Dermis blood vessel endothelial cell (primary cell): Measurements from ENCODE around the gene PLK2. TPM values are rescaled to one million over a fixed set of nuclear protein-coding genes. Genes with fewer than 3 reads are reported as not detected.

Experiments used
- DNase-seq: peaks from one replicate; pipeline ENCODE4 v3.0.0; 2010
- total RNA-seq: library from RNA; depleted of rRNA; stranded (reverse); fragments of >200 nt; gene quantifications from 2 replicates; pipeline ENCODE4 v1.2.3, GENCODE V29; 2014

The PLK2 gene
- 435 and 601 TPM in 2 replicates for total RNA-seq

GRCh38 chr5:58460002-58460731, at the start of gene PLK2:
TSS of gene PLK2 (minus strand) at chr5:58460086. CDS start at chr5:58459959, 127 bp downstream.
- peak; percentile 97 for DNase-seq

- DNase-seq = no peak
These were observed 47.8 kb upstream of the PLK2 start for GRCh38 chr5:58507715-58508114.

DNA sequence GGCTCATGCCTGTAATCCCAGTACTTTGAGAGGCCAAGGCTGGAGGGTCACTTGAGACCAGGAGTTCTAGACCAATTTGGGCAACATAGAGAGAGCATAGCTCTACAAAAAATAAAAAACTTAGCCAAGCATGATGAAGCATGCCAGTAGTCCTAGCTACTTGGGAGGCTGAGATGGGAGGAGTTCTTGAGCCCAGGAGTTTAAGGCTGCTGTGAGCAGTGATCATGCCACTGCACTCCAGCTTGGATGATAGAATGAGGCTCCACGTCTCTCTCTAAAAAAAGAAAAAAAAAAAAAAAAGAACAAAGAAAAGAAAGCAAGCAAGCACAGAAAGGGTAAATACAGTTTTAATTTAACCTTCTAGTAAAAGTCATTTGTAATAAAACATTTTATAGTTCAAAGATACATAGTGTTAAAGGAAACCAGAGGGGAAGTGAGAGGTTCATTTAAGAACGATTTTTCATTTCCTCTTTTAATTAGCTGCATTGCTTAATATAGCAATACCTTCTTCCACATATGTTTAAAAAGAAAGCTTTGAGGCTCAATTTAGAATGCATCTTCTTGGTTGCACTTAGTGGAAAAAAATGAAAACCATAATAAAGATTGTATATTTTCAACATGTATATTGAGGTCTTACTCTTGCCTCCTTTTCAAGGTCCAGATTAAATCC, 46.2 kb upstream of the PLK2 start:
- DNase-seq = no peak

GRCh38 chr5:58505502-58505901, 45.6 kb upstream of the PLK2 start:
- no peak for DNase-seq

GRCh38 chr5:58504766-58505165, 44.9 kb upstream of the PLK2 start:
- DNase-seq = no peak

- no peak for DNase-seq
These were observed 43.6 kb upstream of the PLK2 start for GRCh38 chr5:58503390-58504046.

GRCh38 chr5:58501778-58502417, 42.0 kb upstream of the PLK2 start:
- no peak for DNase-seq

GRCh38 chr5:58499941-58500340, 40.1 kb upstream of the PLK2 start:
- no peak for DNase-seq

- DNase-seq = no peak
These were observed 39.3 kb upstream of the PLK2 start for GRCh38 chr5:58499231-58499630.

DNA sequence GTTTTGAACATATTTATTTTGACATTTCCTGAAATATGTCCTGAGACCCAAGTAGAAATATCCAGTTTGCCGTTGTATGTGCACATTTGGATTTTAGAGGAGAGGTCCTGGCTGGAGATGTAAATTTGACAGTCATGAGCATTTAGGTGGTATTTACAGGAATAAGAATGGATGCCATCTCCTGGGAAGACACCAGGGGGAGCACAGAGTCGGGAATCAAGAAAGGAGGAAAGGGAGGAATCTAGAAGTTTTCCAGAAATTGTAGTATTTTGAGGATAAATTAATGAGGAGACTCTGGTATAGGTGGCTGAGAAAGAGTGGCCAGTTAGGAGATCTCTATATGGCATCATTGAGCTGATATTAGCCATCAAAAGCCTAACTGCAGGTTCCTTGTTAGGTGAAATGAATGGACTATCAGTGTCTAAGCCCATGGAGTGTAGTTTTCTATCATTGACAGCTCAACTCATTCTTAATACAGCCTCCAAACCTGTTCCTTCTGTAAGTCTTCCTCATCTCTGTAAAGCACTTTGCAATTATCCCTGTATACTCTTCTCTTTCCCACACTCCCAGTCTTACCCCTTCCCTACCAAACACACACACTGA, 38.6 kb upstream of the PLK2 start:
- peak; percentile 79 for DNase-seq

GRCh38 chr5:58497921-58498320, 38.0 kb upstream of the PLK2 start:
- no peak for DNase-seq

- DNase-seq = no peak
These were observed 37.5 kb upstream of the PLK2 start for GRCh38 chr5:58497386-58497785.

DNA sequence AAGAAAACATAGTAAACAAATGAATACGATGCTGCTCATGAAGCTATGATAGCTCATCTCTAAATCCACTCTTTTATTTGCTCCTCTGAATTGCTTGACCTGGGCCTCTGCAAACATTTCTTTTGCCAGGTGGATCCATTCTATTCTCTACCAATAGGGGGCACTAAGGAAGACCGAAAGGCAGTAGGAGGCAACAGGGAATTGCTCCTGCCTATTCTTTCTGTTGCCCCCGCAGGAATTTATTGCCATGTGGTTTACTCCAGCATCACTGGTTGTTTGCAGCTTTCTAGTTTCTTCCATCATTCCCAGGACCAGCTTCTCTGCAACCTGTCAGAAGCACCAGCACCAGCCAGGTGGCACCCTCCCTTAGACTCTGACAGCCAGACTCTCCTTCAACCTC, 36.6 kb upstream of the PLK2 start:
- no peak for DNase-seq

- no peak for DNase-seq
These were observed 33.3 kb upstream of the PLK2 start for GRCh38 chr5:58493141-58493540.

- no peak for DNase-seq
These were observed 31.5 kb upstream of the PLK2 start, which contains the start of gene GAPT for GRCh38 chr5:58491216-58491892. TSS of gene GAPT (plus strand) at chr5:58491435. CDS start at chr5:58494537, 3,102 bp downstream.

GRCh38 chr5:58490402-58491050, 30.6 kb upstream of the PLK2 start:
- DNase-seq = no peak

- no peak for DNase-seq
These were observed 26.4 kb upstream of the PLK2 start for GRCh38 chr5:58486290-58486689.

DNA sequence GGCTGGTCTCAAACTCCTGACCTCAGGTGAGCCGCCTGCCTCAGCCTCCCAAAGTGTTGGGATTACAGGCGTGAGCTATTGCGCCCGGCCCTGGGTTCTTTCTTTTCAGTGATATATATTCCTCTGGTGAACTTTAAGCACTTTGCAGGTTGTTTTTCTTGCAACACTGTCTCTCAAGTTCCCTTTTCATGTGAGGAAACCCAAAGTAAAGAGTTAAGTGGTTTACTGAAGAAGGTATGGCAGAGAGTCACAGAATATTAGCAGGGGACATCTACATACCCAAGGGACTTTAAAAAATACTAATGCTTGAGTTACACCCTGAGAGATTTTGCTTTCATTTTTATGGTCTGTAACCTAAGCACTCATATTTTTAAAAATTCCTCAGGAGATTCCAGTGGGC, 24.6 kb upstream of the PLK2 start:
- no peak for DNase-seq

- no peak for DNase-seq
These were observed 22.6 kb upstream of the PLK2 start for GRCh38 chr5:58482536-58482935.

- DNase-seq = no peak
These were observed 21.9 kb upstream of the PLK2 start for GRCh38 chr5:58481828-58482227.

- no peak for DNase-seq
These were observed 21.3 kb upstream of the PLK2 start for GRCh38 chr5:58481066-58481676.
